ENCODE results near the gene FAM81B.

The FAM81B gene

GRCh38 chr5:95417971-95418370, 26.8 kb downstream of the FAM81B start:
- no peaks in the 10 kb centered on the region for H3K4me1 ChIP-seq (ENCODE audit: control insufficient read depth, insufficient read depth, low read length)
- H3K27ac ChIP-seq (ENCODE audit: extremely low read depth, low read depth, low read length) = no peak overlapping the region
- no peaks in the 10 kb centered on the region for H3K9me3 ChIP-seq (ENCODE audit: control insufficient read depth, insufficient read depth, low read depth, low read length)
- CTCF ChIA-PET = no interaction called here
- H3K4me3 ChIP-seq (ENCODE audit: low read depth, low read length) = no peak overlapping the region
- POLR2A ChIA-PET = no interaction called here
- no peak for TF ChIP-seq ZNF10 (tag by site-specific recombination; IDR thresholded peaks at IDR 0.05)
- TF ChIP-seq ZNF354C (tag by site-specific recombination; IDR thresholded peaks at IDR 0.05; ENCODE audit: borderline replicate concordance, low read depth) = no peak
- no peak for TF ChIP-seq ZNF449 (tag by site-specific recombination; IDR thresholded peaks at IDR 0.05)
- TF ChIP-seq HOXA7 (CRISPR knock-in tag; IDR thresholded peaks at IDR 0.05; ENCODE audit: borderline replicate concordance) = no peak
- TF ChIP-seq ZNF18 (tag by site-specific recombination; IDR thresholded peaks at IDR 0.05) = 0 out of 2 replicates have a peak, but pooled peaks have one; percentile 35
- H3K36me3 ChIP-seq (ENCODE audit: control insufficient read depth in 2 of 2, insufficient read depth in 1 of 2, low read length in 2 of 2) = no peaks in the 10 kb centered on the region

- Histone ChIP-seq H3K4me3 (ENCODE audit: low read depth, low read length) (no peak overlapping the region), H3K27ac (ENCODE audit: extremely low read depth, low read depth, low read length) (no peak overlapping the region), H3K4me1 (ENCODE audit: control insufficient read depth, insufficient read depth, low read length) (no peaks in the 10 kb centered on the region), H3K9me3 (ENCODE audit: control insufficient read depth, insufficient read depth, low read depth, low read length) (no peaks in the 10 kb centered on the region), H3K36me3 (ENCODE audit: control insufficient read depth in 2 of 2, insufficient read depth in 1 of 2, low read length in 2 of 2) (no peaks in the 10 kb centered on the region)
- CTCF ChIA-PET = no interaction called here
- no peak for TF ChIP-seq ZNF140 (tag by site-specific recombination; IDR thresholded peaks at IDR 0.05)
- TF ChIP-seq ZNF404 (tag by site-specific recombination; IDR thresholded peaks at IDR 0.05) = no peak
- no peak for TF ChIP-seq ZNF433 (tag by site-specific recombination; IDR thresholded peaks at IDR 0.05; ENCODE audit: low read depth)
- no peak for TF ChIP-seq ZNF624 (tag by site-specific recombination; IDR thresholded peaks at IDR 0.05)
- no peak for TF ChIP-seq TSHZ1 (tag by site-specific recombination; IDR thresholded peaks at IDR 0.05; ENCODE audit: borderline replicate concordance)
- no peak for TF ChIP-seq ZNF488 (tag by site-specific recombination; IDR thresholded peaks at IDR 0.05)
- no peak for TF ChIP-seq BCL11A (tag by site-specific recombination; IDR thresholded peaks at IDR 0.05; ENCODE audit: low read depth)
- TF ChIP-seq OVOL3 (tag by site-specific recombination; IDR thresholded peaks at IDR 0.05) = no peak
- no peak for TF ChIP-seq ZNF335 (tag by site-specific recombination; conservative IDR thresholded peaks at IDR 0.05)
- TF ChIP-seq ZNF266 (tag by site-specific recombination; IDR thresholded peaks at IDR 0.05; ENCODE audit: low read depth) = no peak
- no peak for TF ChIP-seq IKZF3 (tag by site-specific recombination; IDR thresholded peaks at IDR 0.05)
- TF ChIP-seq GLI4 (tag by site-specific recombination; IDR thresholded peaks at IDR 0.05) = no peak
- TF ChIP-seq ZNF211 (tag by site-specific recombination; IDR thresholded peaks at IDR 0.05; ENCODE audit: low read depth) = no peak
- no peak for TF ChIP-seq ZNF214 (tag by site-specific recombination; IDR thresholded peaks at IDR 0.05; ENCODE audit: borderline replicate concordance)
- TF ChIP-seq ZNF416 (tag by site-specific recombination; IDR thresholded peaks at IDR 0.05) = no peak
- TF ChIP-seq PRDM2 (tag by site-specific recombination; IDR thresholded peaks at IDR 0.05; ENCODE audit: borderline replicate concordance) = no peak
- POLR2A ChIA-PET = no interaction called here
These were observed 31.7 kb downstream of the FAM81B start for GRCh38 chr5:95422838-95423237.

All from HEK293 (cell line).